ENCODE data around the gene POU2F3.

POU2F3 gene

GRCh38 chr11:120324932-120325810 lies 85.2 kb downstream of the POU2F3 start, which contains the start of gene TLCD5:
TLCD5 (plus strand) TSS chr11:120325299; CDS start chr11:120327442, 2,143 bp downstream.
- peak; percentile 29 for DNase-seq (ENCODE audit: low spot score)

GRCh38 chr11:120326228-120326627 lies 86.3 kb downstream of the POU2F3 start:
- no peak for DNase-seq (ENCODE audit: low spot score)

- DNase-seq (ENCODE audit: low spot score) = no peak
Measured at GRCh38 chr11:120326845-120327281, 86.9 kb downstream of the POU2F3 start.

- DNase-seq (ENCODE audit: low spot score) = no peak
Measured at GRCh38 chr11:120327311-120327710, 87.4 kb downstream of the POU2F3 start.

- no peak for DNase-seq (ENCODE audit: low spot score)
Measured at GRCh38 chr11:120329556-120329955, 89.6 kb downstream of the POU2F3 start.

GRCh38 chr11:120330045-120330444 lies 90.1 kb downstream of the POU2F3 start:
- no peak for DNase-seq (ENCODE audit: low spot score)

GRCh38 chr11:120331301-120331996 lies 91.5 kb downstream of the POU2F3 start:
- no peak for DNase-seq (ENCODE audit: low spot score)

- DNase-seq (ENCODE audit: low spot score) = no peak
Measured at GRCh38 chr11:120332822-120333716, 93.1 kb downstream of the POU2F3 start.

- no peak for DNase-seq (ENCODE audit: low spot score)
Measured at GRCh38 chr11:120333801-120334200, 93.9 kb downstream of the POU2F3 start.

GRCh38 chr11:120334332-120334731 lies 94.4 kb downstream of the POU2F3 start:
- DNase-seq (ENCODE audit: low spot score) = no peak

GRCh38 chr11:120334894-120335462 lies 95.0 kb downstream of the POU2F3 start:
- DNase-seq (ENCODE audit: low spot score) = peak; percentile 22

GRCh38 chr11:120335556-120335907 lies 95.6 kb downstream of the POU2F3 start:
- DNase-seq (ENCODE audit: low spot score) = peak; percentile 34

GRCh38 chr11:120335908-120336640 lies 96.1 kb downstream of the POU2F3 start, which contains the start of gene ARHGEF12:
ARHGEF12 (plus strand) TSS chr11:120336413; CDS start chr11:120337244, 831 bp downstream.
- DNase-seq (ENCODE audit: low spot score) = peak; percentile 54

- peak; percentile 21 for DNase-seq (ENCODE audit: low spot score)
Measured at GRCh38 chr11:120336641-120337354, 96.9 kb downstream of the POU2F3 start.

- DNase-seq (ENCODE audit: low spot score) = no peak
Measured at GRCh38 chr11:120337355-120338106, 97.6 kb downstream of the POU2F3 start.

- no peak for DNase-seq (ENCODE audit: low spot score)
Measured at GRCh38 chr11:120338107-120338933, 98.4 kb downstream of the POU2F3 start.

- no peak for DNase-seq (ENCODE audit: low spot score)
Measured at GRCh38 chr11:120339394-120339890, 99.5 kb downstream of the POU2F3 start.

- no peak for DNase-seq (ENCODE audit: low spot score)
Measured at GRCh38 chr11:120340529-120340928, 100.6 kb downstream of the POU2F3 start.
